ENCODE data around the gene DDX42.
"Not testable (repeated sequence)": the region's sequence is repeated elsewhere in the genome, so short reads cannot be mapped to it uniquely, and the experiment has no call there.

DDX42 gene

GRCh38 chr17:63783522-63783921 is 9.6 kb downstream of the DDX42 start:
- no peak for DNase-seq

DNA sequence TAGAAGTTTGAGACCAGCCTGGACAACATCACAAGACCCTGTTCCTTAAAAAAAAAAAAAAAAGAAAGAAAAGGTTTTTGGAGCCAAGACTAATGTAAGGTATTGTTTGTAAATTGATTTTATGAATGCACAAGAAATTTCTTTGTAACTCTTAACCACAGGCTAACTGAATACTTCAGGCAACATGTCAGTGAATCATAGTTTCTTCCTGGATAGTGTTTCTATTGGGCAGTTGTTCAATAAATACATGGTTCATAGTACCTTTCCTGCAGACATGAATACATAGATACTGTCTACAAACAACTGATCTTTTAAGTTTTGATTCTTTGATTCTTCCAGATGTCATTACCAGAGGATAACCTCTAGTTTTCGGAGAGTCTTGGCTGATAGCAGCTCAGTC is 11.6 kb downstream of the DDX42 start:
- DNase-seq = no peak

DNA sequence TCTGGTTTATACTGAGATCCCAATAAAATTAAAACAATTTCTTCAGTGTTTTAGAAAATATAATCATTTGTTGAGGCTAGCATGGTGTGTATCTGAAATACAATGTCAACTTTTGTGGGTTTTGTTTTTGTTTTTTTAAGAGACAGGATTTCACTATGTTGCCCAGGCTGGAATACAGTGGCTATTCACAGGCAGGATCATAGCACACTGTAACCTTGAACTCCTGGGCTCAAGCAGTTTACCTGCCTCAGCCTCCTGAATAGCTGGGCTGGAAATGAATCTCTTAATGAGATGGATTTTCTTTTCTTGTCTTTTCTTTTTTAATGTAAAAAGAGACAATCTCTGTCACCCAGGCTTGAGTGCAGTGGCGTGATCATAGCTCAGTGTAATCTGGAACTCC is 12.1 kb downstream of the DDX42 start:
- no peak for DNase-seq

DNA sequence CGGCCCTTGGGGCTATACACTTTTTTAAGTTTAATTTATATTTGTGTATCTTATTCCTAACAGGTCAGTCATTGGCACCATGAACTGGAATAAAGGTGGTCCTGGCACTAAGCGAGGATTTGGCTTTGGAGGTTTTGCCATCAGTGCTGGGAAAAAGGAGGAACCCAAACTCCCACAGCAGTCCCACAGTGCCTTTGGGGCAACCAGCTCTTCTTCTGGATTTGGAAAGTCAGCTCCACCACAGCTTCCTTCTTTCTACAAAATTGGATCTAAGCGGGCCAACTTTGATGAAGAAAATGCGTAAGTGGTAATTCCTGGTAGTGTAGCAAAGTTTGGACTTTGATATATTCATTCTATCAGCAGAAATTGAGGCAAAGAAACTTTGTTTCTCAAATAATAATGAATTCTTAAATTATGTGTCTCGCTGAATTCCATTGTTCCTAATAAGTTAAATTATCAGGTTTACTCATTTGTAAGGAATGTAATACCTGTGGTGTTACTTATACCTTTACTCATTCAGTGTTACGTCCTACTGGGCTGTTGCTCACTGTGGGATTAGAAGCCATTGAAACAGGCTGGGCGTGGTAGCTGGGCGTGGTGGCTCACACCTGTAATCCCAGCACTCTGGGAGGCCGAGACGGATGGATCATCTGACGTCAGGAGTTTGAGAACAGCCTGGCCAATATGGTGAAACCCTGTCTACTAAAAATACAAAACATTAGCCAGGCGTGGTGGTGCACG is 13.2 kb downstream of the DDX42 start:
- DNase-seq = no peak

DNA sequence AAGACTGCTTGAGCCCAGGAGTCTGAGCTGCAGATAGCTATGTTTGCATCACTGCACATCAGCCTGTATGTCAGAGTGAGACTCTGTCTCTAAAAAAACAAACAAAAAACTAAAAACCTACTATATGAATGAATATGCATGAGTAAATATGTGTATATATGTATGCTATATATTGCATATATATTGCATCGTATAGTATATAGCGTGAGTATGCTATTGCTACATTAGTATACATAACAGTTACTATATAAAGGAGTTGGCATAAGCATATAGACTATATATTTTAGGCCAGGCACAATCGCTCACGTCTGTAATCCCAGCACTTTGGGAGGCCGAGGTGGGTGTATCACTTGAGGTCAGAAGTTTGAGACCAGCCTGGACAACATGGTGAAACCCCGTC is 16.1 kb downstream of the DDX42 start:
- no peak for DNase-seq

GRCh38 chr17:63792055-63792729 is 18.2 kb downstream of the DDX42 start:
- no peak for DNase-seq

- not testable (repeated sequence) for DNase-seq
These were observed 22.4 kb downstream of the DDX42 start for GRCh38 chr17:63796375-63796774.

GRCh38 chr17:63798572-63799106 is 24.7 kb downstream of the DDX42 start:
- DNase-seq = no peak

DNA sequence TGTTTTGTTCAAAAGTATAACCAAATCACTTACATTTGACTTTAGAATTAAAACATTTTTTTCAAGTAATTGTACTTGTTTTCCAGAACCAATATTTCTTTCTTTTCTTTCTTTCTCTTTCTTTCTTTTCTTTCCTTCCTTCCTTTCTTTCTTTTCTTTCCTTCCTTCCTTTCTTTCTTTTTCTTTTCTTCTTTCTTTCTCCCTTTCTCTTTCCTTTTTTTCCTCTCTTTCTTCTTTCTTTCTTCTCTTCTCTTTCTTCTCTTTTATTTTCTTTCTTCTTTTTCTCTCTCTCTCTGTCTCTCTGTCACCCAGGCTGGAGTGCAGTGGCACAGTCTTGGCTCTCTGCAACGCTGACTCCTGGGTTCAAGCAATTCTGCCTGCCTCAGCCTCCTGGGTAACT is 26.8 kb downstream of the DDX42 start:
- DNase-seq = no peak

DNA sequence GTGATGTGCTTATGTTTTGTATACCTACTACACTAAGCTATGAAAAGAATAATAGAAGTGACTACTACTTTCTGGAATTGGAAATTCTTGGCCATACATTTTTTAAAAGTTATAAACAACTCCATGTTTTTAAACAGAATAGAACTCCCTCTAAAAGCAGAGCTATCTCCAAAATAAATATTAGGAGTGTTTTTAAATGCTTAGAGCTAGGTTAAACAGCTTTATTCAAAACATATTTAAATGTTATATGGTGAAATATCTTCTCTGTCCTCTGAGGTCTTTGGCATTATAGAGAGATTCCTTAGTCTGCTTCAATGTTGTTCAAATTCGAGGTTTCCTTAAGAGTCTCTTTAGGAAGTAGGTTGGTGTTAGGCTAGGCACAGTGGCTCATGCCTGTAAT is 30.4 kb downstream of the DDX42 start:
- no peak for DNase-seq

- no peak for DNase-seq
These were observed 31.6 kb downstream of the DDX42 start for GRCh38 chr17:63805591-63805990.

DNA sequence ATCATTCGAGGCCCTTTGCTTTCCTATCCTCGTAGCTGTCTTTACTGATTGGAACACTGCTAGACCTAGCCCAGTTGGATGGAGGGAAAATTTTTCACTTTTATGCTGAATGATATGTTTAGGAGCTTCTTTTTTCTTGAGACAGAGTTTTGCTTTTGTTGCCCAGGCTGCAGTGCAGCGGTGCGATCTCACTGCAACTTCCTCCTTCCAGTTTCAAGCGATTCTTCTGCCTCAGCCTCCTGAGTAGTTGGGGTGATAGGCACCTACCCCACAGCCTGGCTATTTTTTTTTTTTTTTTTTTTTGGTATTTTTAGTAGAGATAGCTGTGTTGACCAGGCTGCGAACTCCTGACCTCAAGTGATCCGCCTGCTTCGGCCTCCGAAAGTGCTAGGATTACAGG is 36.0 kb downstream of the DDX42 start:
- DNase-seq = no peak

DNA sequence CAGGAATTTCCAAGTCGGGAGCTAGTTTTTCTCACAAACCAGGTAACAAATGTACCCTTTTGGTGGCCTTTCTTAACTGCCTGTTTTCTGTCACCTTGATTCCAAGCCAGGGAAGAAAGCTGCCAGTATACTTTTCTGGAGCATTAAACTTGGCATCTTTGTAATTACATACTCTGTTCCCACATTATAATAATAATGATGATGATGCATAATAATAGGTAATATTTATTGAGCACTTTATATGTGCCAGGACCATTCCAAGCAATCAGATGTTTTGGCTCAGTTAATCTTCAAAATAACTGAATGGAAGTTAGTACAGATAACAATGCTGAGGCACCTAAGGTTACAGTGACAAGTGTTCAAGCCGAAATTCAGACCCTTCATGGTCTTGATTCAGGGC is 42.2 kb downstream of the DDX42 start:
- no peak for DNase-seq

DNA sequence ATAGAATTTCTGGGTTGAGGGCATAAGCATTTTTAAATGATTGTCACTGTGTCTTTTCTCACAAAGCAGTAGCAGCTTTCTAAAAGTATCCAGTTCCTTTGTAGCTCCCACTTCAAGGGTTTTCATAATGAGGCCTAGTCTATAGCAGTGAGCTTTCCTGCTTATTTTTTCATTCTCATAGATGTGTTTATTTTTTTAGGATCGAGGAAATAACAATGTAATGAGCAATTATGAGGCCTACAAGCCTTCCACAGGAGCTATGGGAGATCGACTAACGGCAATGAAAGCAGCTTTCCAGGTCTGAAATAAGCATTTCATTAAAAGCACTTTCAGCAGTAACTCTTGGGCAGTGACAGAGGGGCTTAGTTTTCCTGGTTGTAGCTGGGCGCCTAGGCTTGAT is 42.7 kb downstream of the DDX42 start:
- DNase-seq = no peak

DNA sequence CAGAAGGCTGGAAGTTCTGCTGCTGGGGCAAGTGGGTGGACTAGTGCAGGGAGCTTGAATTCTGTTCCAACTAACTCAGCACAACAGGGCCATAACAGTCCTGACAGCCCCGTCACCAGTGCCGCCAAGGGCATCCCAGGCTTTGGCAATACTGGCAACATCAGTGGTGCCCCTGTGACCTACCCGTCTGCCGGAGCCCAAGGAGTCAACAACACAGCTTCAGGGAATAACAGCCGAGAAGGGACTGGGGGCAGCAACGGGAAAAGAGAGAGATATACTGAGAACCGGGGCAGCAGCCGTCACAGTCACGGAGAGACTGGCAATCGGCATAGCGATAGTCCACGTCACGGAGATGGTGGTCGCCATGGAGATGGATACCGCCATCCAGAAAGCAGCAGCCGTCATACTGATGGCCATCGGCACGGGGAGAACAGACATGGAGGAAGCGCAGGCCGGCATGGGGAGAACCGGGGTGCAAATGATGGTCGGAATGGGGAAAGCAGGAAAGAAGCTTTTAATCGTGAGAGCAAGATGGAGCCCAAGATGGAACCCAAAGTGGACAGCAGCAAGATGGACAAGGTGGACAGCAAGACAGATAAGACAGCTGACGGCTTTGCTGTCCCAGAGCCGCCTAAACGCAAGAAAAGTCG is 43.9 kb downstream of the DDX42 start:
- no peak for DNase-seq

GRCh38 chr17:63819131-63819530 is 45.2 kb downstream of the DDX42 start:
- no peak for DNase-seq

- no peak for DNase-seq
These were observed 45.9 kb downstream of the DDX42 start for GRCh38 chr17:63819585-63820537.

DNA sequence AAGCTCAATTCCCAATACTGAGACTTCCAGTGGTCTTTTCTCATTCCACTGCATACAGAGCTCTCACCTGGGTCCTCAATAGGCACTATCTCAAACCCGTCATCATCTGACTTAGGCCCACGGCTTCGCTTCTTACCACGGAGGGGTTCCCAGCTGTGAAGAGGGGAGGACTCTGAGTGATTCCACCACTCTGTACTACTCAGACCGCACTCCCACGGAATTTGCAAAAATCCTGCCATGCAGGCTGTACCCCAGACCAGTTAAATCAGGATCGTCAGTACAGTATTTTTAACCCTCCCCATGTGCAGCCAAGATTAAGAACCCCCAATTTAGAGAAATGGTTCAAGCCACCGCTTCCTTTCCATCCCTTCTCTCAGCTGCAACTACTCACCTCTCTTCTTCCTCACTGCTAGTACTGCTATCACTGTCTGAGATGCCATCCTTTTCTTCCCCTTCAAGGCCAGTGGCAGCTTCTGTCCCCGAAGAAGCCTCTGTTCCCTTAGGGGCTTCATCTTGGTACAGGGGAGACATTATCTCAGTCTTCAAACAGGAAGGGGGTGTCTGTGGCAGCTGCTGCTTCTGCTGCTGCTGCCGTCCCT is 47.1 kb downstream of the DDX42 start:
- no peak for DNase-seq

- no peak for DNase-seq
These were observed 47.8 kb downstream of the DDX42 start for GRCh38 chr17:63821804-63822203.

DNA sequence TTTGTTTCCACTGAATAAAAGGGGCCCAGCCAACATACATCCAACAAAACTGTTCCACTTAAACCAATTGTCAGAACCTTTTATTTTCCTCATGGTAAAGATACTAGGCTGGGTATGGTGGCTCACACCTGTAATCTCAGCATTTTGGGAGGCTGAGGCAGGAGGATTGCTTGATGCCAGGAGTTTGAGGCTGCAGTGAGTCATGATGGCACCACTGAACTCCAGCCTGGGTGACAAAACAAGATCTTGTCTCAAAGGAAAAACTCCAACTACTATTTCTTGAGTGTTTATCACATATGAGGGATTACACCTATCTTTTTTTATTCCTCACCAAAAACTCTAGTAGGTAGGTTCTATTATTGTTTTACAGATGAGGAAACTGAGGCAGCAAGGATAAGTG is 48.6 kb downstream of the DDX42 start:
- no peak for DNase-seq

GRCh38 chr17:63823659-63824331 is 49.8 kb downstream of the DDX42 start:
- no peak for DNase-seq

GRCh38 chr17:63824362-63824761 is 50.4 kb downstream of the DDX42 start:
- no peak for DNase-seq
